Right atrium auricular region (tissue), 2 donors: ENCODE results near the gene MAP2K5. TPM values are rescaled to one million over a fixed set of nuclear protein-coding genes. Genes with fewer than 3 reads are reported as not detected.

Experiments
- DNase-seq: peaks from one replicate; pipeline ENCODE4 v3.0.0-alpha.2; 2019; ENCODE audit warnings: low spot score
- H3K27ac ChIP-seq, 2 donors: fragments of 200-600 bp; sonication (generic); 1 replicate in 1 of 2; 2 replicates in 1 of 2; pipeline ENCODE4 v1.5.1; 2016 to 2019
- H3K27me3 ChIP-seq, 2 donors: fragments of 200-600 bp; sonication (generic); one replicate each; pipeline versions ENCODE4 v1.5.1 to v1.6.0; 2017 to 2019
- H3K36me3 ChIP-seq: fragments of 200-600 bp; sonication (generic); one replicate; pipeline ENCODE4 v1.5.1; 2016
- H3K4me1 ChIP-seq, 2 donors: fragments of 200-600 bp; sonication (generic); one replicate each; pipeline versions ENCODE4 v1.5.1 to v1.6.0; 2017 to 2019
- H3K4me3 ChIP-seq, 2 donors: fragments of 200-600 bp; sonication (generic); 1 replicate in 1 of 2; 2 replicates in 1 of 2; pipeline ENCODE4 v1.5.1; 2017 to 2019; ENCODE audit warnings: mild to moderate bottlenecking in 1 of 2, moderate library complexity in 1 of 2
- H3K9me3 ChIP-seq, 2 donors: fragments of 200-600 bp; sonication (generic); one replicate each; pipeline ENCODE4 v1.5.1; 2019
- CTCF ChIP-seq, 2 donors: fragments of 200-600 bp; sonication (generic); IDR thresholded peaks; one replicate each; pipeline ENCODE4 v1.5.1; 2019; ENCODE audit warnings: antibody characterized with exemption in 2 of 2
- total RNA-seq, 2 donors: library from RNA; depleted of rRNA; stranded (reverse); fragments of >200 nt; gene quantifications; one replicate each; pipeline ENCODE4 v1.1.0, GENCODE V29; 2016

MAP2K5 gene
- total RNA-seq, 2 donors from 2014 or later, result 5.8 to 6.7 TPM

GRCh38 chr15:67855842-67856241 is 313.3 kb downstream of the MAP2K5 start:
- Histone ChIP-seq H3K4me1 (no peaks in the 10 kb centered on the region), H3K27me3 (no peaks in the 10 kb centered on the region), H3K9me3 (no peaks in the 10 kb centered on the region), H3K4me3 (no peak overlapping the region), H3K27ac (no peak overlapping the region), H3K36me3 (no peaks in the 10 kb centered on the region)
- no peak for TF ChIP-seq CTCF (IDR thresholded peaks at IDR 0.05)
- no peak for DNase-seq

Other genes with a start within 250 kb of the MAP2K5 start
- gene C15orf61, start 21.6 kb upstream of the MAP2K5 start, total RNA-seq, result 1 to 10 TPM; 6.2 to 7.0 TPM